Measurements from ENCODE around the gene CLEC4D.
A peak's percentile ranks its signal among the peaks of the same experiment; 100 is the strongest.
"Not testable (repeated sequence)": the region's sequence is repeated elsewhere in the genome, so short reads cannot be mapped to it uniquely, and the experiment has no call there.

CLEC4D gene

DNA sequence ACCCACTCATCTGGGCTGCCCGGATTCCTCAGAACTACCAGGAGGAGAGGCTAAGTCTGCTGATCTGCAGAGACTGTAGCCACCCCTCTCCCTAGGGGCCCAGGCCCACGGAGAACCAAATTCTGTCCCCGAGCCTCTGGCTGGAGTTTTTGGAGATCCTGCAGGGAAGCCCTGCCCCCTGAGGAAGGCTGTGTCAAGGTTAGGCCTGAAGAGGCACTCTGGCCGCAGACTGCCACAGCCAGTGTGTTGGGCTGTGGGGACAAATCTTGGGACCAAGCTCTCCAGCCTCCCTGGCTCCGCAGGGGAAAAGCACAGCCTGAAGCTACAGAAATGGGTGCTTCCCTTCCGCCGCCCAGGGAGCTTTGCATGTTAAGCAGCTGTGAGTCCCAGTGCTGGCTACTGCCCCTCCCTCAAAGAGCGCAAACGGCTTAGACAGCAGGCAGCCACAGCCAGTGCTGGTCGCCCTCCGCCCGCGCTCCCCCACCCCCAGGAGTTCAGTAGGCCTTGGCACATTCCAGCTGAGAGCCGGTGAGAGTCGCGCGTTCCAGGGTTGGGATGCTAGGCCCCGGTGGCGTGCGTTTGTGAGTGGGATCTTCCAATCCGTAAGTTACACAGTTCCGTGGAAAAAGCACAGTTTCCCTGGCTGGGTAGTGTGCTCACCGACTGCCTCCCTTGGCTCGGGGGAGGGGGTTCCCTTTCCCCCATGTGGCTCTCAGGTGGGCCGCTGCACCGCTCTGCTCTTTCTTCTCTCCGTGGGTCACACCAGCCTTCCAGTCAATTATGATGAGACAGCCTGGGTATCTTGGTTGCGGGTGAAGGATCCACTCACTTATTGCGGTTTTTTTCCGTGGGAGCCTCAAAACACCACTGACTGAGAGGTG, 14.2 kb downstream of the CLEC4D start:
- no peak for DNase-seq
- intact Hi-C loops (cut with DNase I) = no loop called here

DNA sequence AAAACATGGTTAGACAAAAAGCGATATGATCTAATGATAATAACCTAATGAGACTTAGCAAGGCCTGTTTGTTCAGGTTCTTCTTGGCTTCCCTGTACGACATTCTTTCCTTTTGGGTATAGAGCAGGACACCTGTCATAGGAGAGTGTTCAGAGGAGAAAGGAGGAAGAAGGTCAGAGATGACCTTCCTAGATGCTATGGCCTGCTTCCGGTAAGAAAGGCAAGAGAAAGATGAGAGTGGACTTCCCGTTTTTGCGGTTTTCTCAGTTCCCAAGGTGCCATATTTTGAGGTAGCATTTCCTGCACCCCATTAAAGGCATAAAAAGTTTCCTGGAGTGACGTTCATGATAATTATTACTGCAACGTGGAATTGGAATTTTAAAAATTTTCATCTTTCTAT, 18.7 kb downstream of the CLEC4D start:
- intact Hi-C loops (cut with DNase I) = no loop called here
- DNase-seq = no peak

- DNase-seq; intact Hi-C loops (cut with DNase I): not testable (repeated sequence)
These were observed 24.5 kb downstream of the CLEC4D start for GRCh38 chr12:8537820-8538219.

DNA sequence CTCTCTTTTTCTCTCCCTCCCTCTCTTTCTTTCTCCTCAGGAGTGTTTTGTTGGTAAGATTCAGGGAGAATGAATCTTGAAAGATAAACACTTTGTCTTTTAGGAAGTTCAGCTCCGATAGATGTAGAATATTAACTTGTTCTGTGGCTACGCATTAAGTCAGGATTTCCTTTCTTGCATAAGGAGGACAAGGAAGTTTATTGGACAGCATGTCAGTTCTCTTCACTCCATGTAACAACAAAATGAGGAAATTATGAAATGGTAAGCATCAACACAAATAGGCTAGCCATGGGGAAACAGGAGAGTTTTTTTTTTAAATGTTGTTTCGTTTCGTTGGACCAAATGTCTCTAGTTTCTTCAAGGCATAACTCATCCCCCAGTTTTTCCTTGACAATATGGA, 27.5 kb downstream of the CLEC4D start, which contains the start of gene CLEC4E:
Gene CLEC4E, minus strand, starts transcription at position 75 of the 400 bp plus-strand sequence. CDS start 108 bp downstream, outside the sequence.
- DNase-seq = not testable (repeated sequence)
- intact Hi-C loops (cut with DNase I) = loop anchor here (5.0 kb wide), 1 partner anchor 66 kb away; no protein-coding TSS in a partner anchor

GRCh38 chr12:8541562-8541961, 28.3 kb downstream of the CLEC4D start:
- intact Hi-C loops (cut with DNase I) = loop anchor here (5.0 kb wide), 1 partner anchor 66 kb away; no protein-coding TSS in a partner anchor

DNA sequence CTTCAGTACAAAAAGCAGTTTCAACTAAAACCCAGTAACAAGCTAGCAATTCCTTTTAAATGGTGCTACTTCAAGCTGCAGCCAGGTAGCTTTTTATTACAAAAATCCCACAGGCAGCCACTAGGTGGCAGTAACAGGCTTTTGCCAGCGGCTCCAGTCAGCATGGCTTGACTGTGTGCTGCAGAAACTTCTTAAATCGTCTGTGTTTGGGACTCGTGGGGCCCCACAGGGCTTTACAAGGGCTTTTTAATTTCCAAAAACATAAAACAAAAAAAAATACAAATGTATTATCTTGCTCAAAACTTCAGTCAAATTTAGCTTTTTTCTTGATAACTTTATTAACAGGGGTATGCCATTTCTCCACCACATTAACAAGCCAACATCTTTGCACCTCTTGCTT, 31.0 kb downstream of the CLEC4D start:
- DNase-seq = peak; percentile 18 to 89 (median 72)
- intact Hi-C loops (cut with DNase I) = loop anchor here (5.0 kb wide), 1 partner anchor 63 kb away; no protein-coding TSS in a partner anchor

More at GRCh38 chr12:8541562-8541961, 28.3 kb downstream of the CLEC4D start:
- DNase-seq = no peak

- DNase-seq = no peak
- intact Hi-C loops (cut with DNase I) = no loop called here
These were observed 33.3 kb downstream of the CLEC4D start for GRCh38 chr12:8546591-8546990.

- intact Hi-C loops (cut with DNase I) = no loop called here
- DNase-seq = no peak
These were observed 34.3 kb downstream of the CLEC4D start for GRCh38 chr12:8547645-8548044.

DNA sequence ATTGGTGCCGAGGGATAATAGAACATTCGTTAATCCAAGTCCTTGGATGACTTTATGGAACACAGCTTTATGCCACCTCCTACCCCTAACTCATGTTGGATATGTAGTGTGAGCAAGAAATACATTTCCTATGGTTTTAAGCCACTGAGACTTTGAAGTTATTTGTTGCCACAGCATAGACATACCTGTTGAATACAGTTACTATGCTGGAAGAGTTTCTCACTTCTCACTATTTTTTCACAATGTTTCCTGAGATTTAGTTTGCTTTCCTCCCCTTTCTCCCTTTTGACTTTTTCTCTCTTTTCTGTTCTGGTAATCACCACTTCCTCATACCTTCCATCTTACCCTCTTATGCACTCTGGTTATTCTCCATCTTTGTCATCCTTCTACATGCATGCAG, 34.9 kb downstream of the CLEC4D start:
- no peak for DNase-seq
- intact Hi-C loops (cut with DNase I) = no loop called here

DNA sequence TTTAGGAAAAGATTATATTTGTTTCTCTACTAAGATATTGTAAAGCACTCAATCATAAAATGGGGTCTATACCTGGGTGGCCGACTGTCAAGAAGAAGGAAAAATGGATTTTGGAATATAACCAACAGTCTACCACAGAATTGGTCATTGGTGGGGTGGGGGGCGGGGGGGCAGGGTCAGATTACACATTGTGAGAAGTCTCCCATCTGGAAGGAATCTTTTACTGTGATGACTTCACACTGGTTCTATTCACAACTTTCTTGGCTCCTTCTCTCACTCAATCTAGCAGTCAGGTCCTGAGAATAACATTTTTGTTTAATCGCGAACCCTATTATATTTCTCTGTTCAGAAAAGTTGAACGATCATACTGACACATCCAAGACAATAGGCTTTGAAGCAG, 36.1 kb downstream of the CLEC4D start:
- intact Hi-C loops (cut with DNase I) = no loop called here
- no peak for DNase-seq

- no peak for DNase-seq
- intact Hi-C loops (cut with DNase I) = no loop called here
These were observed 39.9 kb downstream of the CLEC4D start for GRCh38 chr12:8553088-8553627.

DNA sequence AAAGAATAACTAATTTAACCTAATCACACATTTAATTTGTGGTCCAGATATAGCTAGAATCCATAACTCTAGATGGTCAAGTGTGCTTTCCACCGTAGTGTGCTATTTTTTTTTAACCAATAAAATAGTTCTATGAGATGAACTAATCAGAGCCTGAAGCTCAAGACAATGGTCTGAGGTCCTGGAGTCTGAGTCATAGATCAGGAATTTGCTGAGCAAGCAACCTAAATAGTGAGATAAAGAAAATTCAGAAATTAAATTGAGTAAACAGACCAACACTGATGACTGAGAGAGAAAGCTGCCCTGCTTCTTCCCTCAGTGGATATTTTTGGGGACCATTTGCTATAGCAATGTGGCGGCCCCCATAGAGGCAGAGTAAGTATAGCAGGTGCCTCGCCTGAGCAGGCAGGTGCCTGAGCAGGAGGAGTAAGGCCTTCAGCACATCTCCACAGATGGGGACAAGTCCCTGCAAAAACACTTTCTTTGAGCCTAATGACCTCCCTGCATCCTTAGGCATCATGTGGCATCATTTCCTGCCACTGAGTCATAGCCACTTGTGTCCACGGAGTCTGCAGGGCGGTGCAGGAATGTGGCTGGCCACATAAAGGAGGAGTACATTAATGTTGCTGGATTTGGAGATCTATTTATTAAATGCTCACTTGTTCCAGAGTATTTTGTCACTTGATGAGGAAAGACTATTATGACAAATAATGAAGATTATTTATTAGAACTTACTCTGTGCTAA, 41.3 kb downstream of the CLEC4D start:
- no peak for DNase-seq
- intact Hi-C loops (cut with DNase I) = no loop called here

- DNase-seq = no peak
- intact Hi-C loops (cut with DNase I) = no loop called here
These were observed 43.3 kb downstream of the CLEC4D start for GRCh38 chr12:8556531-8557097.

DNA sequence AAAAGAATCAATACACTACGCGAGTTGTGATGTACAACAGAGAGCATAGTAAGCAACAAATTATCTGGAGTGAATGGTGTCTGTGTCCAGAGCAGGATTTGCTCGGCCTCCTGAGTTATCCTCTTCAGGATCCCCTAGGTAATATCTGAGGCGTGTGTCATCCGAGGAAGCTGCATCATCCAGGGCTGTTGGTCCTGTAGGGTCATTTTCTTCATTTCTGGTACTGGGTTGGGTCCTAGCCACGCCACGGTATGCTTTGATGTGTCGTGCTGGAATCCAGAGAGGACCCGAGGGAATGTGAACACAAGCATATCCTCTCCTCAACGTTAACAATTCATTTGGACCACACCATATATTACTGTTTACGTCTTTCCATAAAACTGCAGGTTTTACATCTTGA, 46.4 kb downstream of the CLEC4D start:
- no peak for DNase-seq
- intact Hi-C loops (cut with DNase I) = no loop called here

GRCh38 chr12:8561011-8561410, 47.7 kb downstream of the CLEC4D start:
- no peak for DNase-seq
- intact Hi-C loops (cut with DNase I) = no loop called here

DNA sequence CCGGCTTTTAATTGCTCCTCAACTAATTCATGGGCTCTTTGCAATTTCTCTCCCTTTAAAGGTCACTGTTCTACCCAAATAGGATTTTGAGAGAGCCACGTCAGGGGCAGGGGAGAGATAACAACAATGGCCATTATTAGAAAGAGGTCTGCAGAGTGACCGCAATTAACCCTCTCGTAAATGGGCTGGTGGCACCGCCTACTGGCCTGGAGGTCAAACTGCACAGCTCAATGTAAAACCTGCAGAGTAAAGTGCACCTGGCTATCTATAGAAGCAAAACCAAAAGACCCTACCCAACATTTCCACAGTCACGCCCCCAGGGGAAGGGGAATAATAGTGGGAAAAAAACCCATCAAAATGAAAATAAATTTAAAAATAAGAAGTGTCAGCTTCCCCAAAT, 49.0 kb downstream of the CLEC4D start:
- DNase-seq = no peak
- intact Hi-C loops (cut with DNase I) = no loop called here

DNA sequence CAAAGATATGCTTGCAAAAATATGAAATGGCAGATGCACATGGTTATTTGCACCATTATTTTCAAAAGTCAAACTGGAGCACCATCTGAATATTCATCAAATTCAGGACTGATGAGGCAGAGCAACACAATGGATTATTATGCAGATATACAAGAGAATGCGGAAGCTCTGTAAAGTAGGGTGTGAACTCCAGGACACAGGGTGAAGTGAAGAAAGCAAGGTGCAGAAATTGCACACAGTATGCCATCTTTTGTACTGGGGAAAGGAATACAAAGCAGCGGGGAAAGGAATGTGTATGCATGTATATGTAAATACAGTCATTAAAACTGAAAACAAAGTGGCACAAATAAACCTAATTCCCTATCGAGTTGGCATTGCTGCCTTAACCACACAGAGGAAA, 50.1 kb downstream of the CLEC4D start:
- DNase-seq = no peak
- intact Hi-C loops (cut with DNase I) = no loop called here

DNA sequence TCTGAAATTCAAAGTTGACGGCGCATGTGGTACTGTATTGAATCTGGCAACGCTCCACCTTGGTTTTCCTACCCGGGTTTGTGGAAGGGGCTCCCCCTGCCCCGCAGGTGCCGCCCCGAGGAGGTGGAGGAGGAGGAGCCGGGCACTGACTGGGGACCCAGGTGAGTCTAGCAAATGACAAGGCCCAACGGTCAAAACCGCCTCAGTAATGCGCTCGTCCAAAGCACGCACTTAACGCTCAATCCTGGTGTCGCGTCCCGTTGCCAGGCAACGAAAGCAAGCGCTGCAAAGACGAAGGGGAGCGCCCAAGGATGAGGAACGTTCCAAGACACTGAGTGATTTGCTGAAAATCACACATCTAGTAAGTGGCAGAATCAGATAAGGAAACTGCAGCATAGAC, 51.4 kb downstream of the CLEC4D start:
- intact Hi-C loops (cut with DNase I) = no loop called here
- DNase-seq = peak in 29 of 42 donors; percentile 2 to 55 (median 20)

DNA sequence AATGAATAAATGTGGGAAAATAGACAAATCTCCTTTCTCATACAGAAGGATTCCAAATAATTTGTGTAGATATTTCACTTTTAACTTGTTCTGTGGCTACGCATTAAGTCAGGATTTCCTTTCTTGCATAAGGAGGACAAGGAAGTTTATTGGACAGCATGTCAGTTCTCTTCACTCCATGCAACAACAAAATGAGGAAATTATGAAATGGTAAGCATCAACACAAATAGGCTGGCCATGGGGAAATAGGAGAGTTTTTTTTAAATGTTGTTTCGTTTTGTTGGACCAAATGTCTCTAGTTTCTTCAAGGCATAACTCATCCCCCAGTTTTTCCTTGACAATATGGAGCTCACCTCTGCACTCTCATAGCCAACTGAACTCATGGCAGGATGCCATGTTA, 52.7 kb downstream of the CLEC4D start:
- DNase-seq; intact Hi-C loops (cut with DNase I): not testable (repeated sequence)
